Panc1 (cell line): Measurements from ENCODE around the gene PLEKHG2.

ENCODE experiments used
- CTCF ChIP-seq: fragments of 450-650 bp; IDR thresholded peaks from 2 replicates; pipeline ENCODE4 v1.5.1; 2017; ENCODE audit warnings: mild to moderate bottlenecking
- POLR2AphosphoS5 ChIP-seq: IDR thresholded peaks from 2 replicates; pipeline ENCODE4 v1.6.1; 2012; ENCODE audit warnings: mild to moderate bottlenecking, low read depth, low read length, moderate library complexity

- TF ChIP-seq CTCF (no peak), POLR2AphosphoS5 (no peak)
Observed at GRCh38 chr19:39399668-39400050, 12.8 kb upstream of the PLEKHG2 start.
